Measurements from ENCODE around the gene GPR142.

The GPR142 gene

GRCh38 chr17:74369221-74369620 is 1.9 kb downstream of the GPR142 start:
- CTCF ChIA-PET: interaction anchor here (0.6 to 4.9 kb wide), 31 partner anchors 8 to 1436 kb away, joined by 3 to 101 read pairs (median 6); partner anchors contain the start of genes BTBD17 and CD300LD

GRCh38 chr17:74369665-74370490 is 2.6 kb downstream of the GPR142 start:
- TF ChIP-seq ZNF112 (tag by site-specific recombination; IDR thresholded peaks at IDR 0.05): no peak
- TF ChIP-seq PRDM10 (tag by site-specific recombination; IDR thresholded peaks at IDR 0.05): peak; percentile 74
- TF ChIP-seq GLIS1 (tag by site-specific recombination; IDR thresholded peaks at IDR 0.05): 0 out of 2 replicates have a peak, but pooled peaks have one; percentile 8
- peak; percentile 10; the same call in 1 of the 2 replicates for TF ChIP-seq GLIS2 (tag by site-specific recombination; IDR thresholded peaks at IDR 0.05)
- Histone ChIP-seq H3K27ac (ENCODE audit: extremely low read depth, low read depth, low read length) (no peak overlapping the region), H3K9me3 (ENCODE audit: control insufficient read depth, insufficient read depth, low read depth, low read length) (no peaks in the 10 kb centered on the region), H3K4me1 (ENCODE audit: control insufficient read depth, insufficient read depth, low read length) (no peaks in the 10 kb centered on the region), H3K4me3 (ENCODE audit: low read depth, low read length) (no peak overlapping the region), H3K36me3 (ENCODE audit: control insufficient read depth in 2 of 2, insufficient read depth in 1 of 2, low read length in 2 of 2) (no peaks in the 10 kb centered on the region)
- CTCF ChIA-PET: interaction anchor here (0.5 to 4.9 kb wide), 18 partner anchors 9 to 1436 kb away, joined by 3 to 101 read pairs (median 6); partner anchors contain the start of genes BTBD17 and CD300LD
- POLR2A ChIA-PET: no interaction called here

More at GRCh38 chr17:74369221-74369620, 1.9 kb downstream of the GPR142 start:
- no peak overlapping the region for H3K27ac ChIP-seq (ENCODE audit: extremely low read depth, low read depth, low read length)
- H3K9me3 ChIP-seq (ENCODE audit: control insufficient read depth, insufficient read depth, low read depth, low read length): no peaks in the 10 kb centered on the region
- no peaks in the 10 kb centered on the region for H3K4me1 ChIP-seq (ENCODE audit: control insufficient read depth, insufficient read depth, low read length)
- POLR2A ChIA-PET: no interaction called here
- H3K4me3 ChIP-seq (ENCODE audit: low read depth, low read length): no peak overlapping the region
- TF ChIP-seq EGR2 (tag by site-specific recombination; IDR thresholded peaks at IDR 0.05; ENCODE audit: low read depth) (peak; percentile 58), ZFHX2 (tag by site-specific recombination; conservative IDR thresholded peaks at IDR 0.05) (peak; percentile 70), ZNF280D (tag by site-specific recombination; IDR thresholded peaks at IDR 0.05) (no peak)
- H3K36me3 ChIP-seq (ENCODE audit: control insufficient read depth in 2 of 2, insufficient read depth in 1 of 2, low read length in 2 of 2): no peaks in the 10 kb centered on the region

GRCh38 chr17:74371653-74372147 is 4.4 kb downstream of the GPR142 start:
- no peak overlapping the region for H3K4me3 ChIP-seq (ENCODE audit: low read depth, low read length)
- no peak overlapping the region for H3K27ac ChIP-seq (ENCODE audit: extremely low read depth, low read depth, low read length)
- H3K9me3 ChIP-seq (ENCODE audit: control insufficient read depth, insufficient read depth, low read depth, low read length): no peaks in the 10 kb centered on the region
- ChIA-PET POLR2A (no interaction called here), CTCF (interaction anchor here (0.5 to 4.9 kb wide), 4 partner anchors 8 to 493 kb away, joined by 3 to 101 read pairs (median 4); no protein-coding TSS in a partner anchor)
- H3K36me3 ChIP-seq (ENCODE audit: control insufficient read depth in 2 of 2, insufficient read depth in 1 of 2, low read length in 2 of 2): no peaks in the 10 kb centered on the region
- H3K4me1 ChIP-seq (ENCODE audit: control insufficient read depth, insufficient read depth, low read length): no peaks in the 10 kb centered on the region
- TF ChIP-seq REPIN1 (tag by site-specific recombination; IDR thresholded peaks at IDR 0.05; ENCODE audit: low read depth) (no peak), SALL2 (tag by site-specific recombination; IDR thresholded peaks at IDR 0.05; ENCODE audit: borderline replicate concordance) (no peak), YY1 (tag by site-specific recombination; IDR thresholded peaks at IDR 0.05) (no peak), ZNF623 (tag by site-specific recombination; IDR thresholded peaks at IDR 0.05) (no peak), ZNF571 (tag by site-specific recombination; IDR thresholded peaks at IDR 0.05) (no peak), FEZF1 (tag by site-specific recombination; IDR thresholded peaks at IDR 0.05) (no peak), GLIS2 (tag by site-specific recombination; IDR thresholded peaks at IDR 0.05) (no peak), ZBTB20 (tag by site-specific recombination; IDR thresholded peaks at IDR 0.05) (no peak), ZNF169 (tag by site-specific recombination; IDR thresholded peaks at IDR 0.05) (no peak), ZNF10 (tag by site-specific recombination; IDR thresholded peaks at IDR 0.05) (no peak), ZNF433 (tag by site-specific recombination; IDR thresholded peaks at IDR 0.05; ENCODE audit: low read depth) (no peak), ZNF23 (tag by site-specific recombination; IDR thresholded peaks at IDR 0.05; ENCODE audit: borderline replicate concordance) (no peak), PRDM1 (tag by site-specific recombination; IDR thresholded peaks at IDR 0.05) (no peak), ZNF138 (tag by site-specific recombination; IDR thresholded peaks at IDR 0.05; ENCODE audit: borderline replicate concordance) (no peak), ZIC2 (tag by site-specific recombination; IDR thresholded peaks at IDR 0.05) (no peak), ZNF24 (tag by site-specific recombination; IDR thresholded peaks at IDR 0.05) (no peak), ZNF311 (tag by site-specific recombination; IDR thresholded peaks at IDR 0.05; ENCODE audit: borderline replicate concordance) (no peak), KLF1 (tag by site-specific recombination; IDR thresholded peaks at IDR 0.05) (no peak), KLF7 (tag by site-specific recombination; IDR thresholded peaks at IDR 0.05; ENCODE audit: borderline replicate concordance) (no peak)
